Hepatocyte (in vitro differentiated cells): ENCODE data around the gene PLEKHM3. TPM values are rescaled to one million over a fixed set of nuclear protein-coding genes. Genes with fewer than 3 reads are reported as not detected.
A peak's percentile ranks its signal among the peaks of the same experiment; 100 is the strongest.

ENCODE experiments used
- DNase-seq: peaks from one replicate; pipeline ENCODE4 v3.0.0-alpha.2; 2016; ENCODE audit warnings: low spot score
- H2AFZ ChIP-seq: fragments of 200-600 bp; sonication (generic); 2 replicates; pipeline ENCODE4 v1.6.0; 2016; ENCODE audit warnings: antibody characterized with exemption, mild to moderate bottlenecking
- H3K27ac ChIP-seq: fragments of 200-600 bp; sonication (generic); 2 replicates; pipeline ENCODE4 v1.5.1; 2016; ENCODE audit warnings: mild to moderate bottlenecking
- H3K27me3 ChIP-seq: fragments of 200-600 bp; sonication (generic); 2 replicates; pipeline ENCODE4 v1.6.1; 2016
- H3K36me3 ChIP-seq: fragments of 200-600 bp; sonication (generic); replicated peaks from 2 replicates; pipeline ENCODE4 v1.5.1; 2016; ENCODE audit warnings: low read depth; ENCODE audit not compliant: insufficient read depth
- H3K4me1 ChIP-seq: fragments of 200-600 bp; sonication (generic); 2 replicates; pipeline ENCODE4 v1.5.1; 2016; ENCODE audit warnings: mild to moderate bottlenecking, moderate library complexity; ENCODE audit not compliant: insufficient read depth
- H3K4me2 ChIP-seq: fragments of 200-600 bp; sonication (generic); 2 replicates; pipeline ENCODE4 v1.6.0; 2016
- H3K4me3 ChIP-seq: fragments of 200-600 bp; sonication (generic); 2 replicates; pipeline ENCODE4 v1.5.1; 2016; ENCODE audit warnings: mild to moderate bottlenecking
- H3K79me2 ChIP-seq: fragments of 200-600 bp; sonication (generic); 2 replicates; pipeline ENCODE4 v1.6.0; 2017; ENCODE audit warnings: mild to moderate bottlenecking
- H3K9me2 ChIP-seq: fragments of 200-600 bp; sonication (generic); replicated peaks from 2 replicates; pipeline ENCODE4 v1.6.0; 2017; ENCODE audit warnings: mild to moderate bottlenecking; ENCODE audit not compliant: insufficient read depth
- H3K9me3 ChIP-seq: fragments of 200-600 bp; sonication (generic); 2 replicates; pipeline ENCODE4 v1.5.1; 2016; ENCODE audit warnings: low read depth, mild to moderate bottlenecking
- H4K20me1 ChIP-seq: fragments of 200-600 bp; sonication (generic); 2 replicates; pipeline ENCODE4 v1.6.0; 2016; ENCODE audit warnings: mild to moderate bottlenecking; ENCODE audit not compliant: insufficient read depth, poor library complexity, severe bottlenecking
- EZH2 ChIP-seq: fragments of 200-600 bp; sonication (generic); IDR thresholded peaks from 2 replicates; pipeline ENCODE4 v1.6.1; 2016; ENCODE audit warnings: antibody characterized with exemption, mild to moderate bottlenecking, borderline replicate concordance
- EZH2phosphoT487 ChIP-seq: fragments of 200-600 bp; sonication (generic); IDR thresholded peaks from one replicate; pipeline ENCODE4 v1.6.1; 2018; ENCODE audit warnings: antibody characterized with exemption, mild to moderate bottlenecking, low read depth, moderate library complexity; ENCODE audit not compliant: unreplicated experiment, severe bottlenecking
- WGBS: methylation state at CpG from one replicate; pipeline ENCODE4 v1.1.6; 2016; ENCODE audit warnings: low lambda C conversion rate; ENCODE audit errors: missing lambda C conversion rate; 5-methylcytosine and 5-hydroxymethylcytosine counted together
- polyA plus RNA-seq: library from polyadenylated mRNA; unstranded; fragments of >200 nt; fragmentation: Nextera tagmentation; extraction: Ambion mirVana; gene quantifications from 2 replicates; pipeline ENCODE4 v1.2.1, GENCODE V29; 2016
- total RNA-seq: library from RNA; depleted of rRNA; stranded (reverse); fragments of >200 nt; gene quantifications from 2 replicates; pipeline ENCODE4 v1.2.3, GENCODE V29; 2014
- TF ChIP-seq, protein P1 (sequence below): fragments of 200-600 bp; sonication (generic); IDR thresholded peaks from 2 replicates; pipeline ENCODE4 v1.5.1; 2016; ENCODE audit warnings: antibody characterized with exemption, mild to moderate bottlenecking; ENCODE audit not compliant: poor library complexity

PLEKHM3 gene
- total and polyA plus RNA-seq, 2 experiments from 2014 or later = 4.2 to 11.1 TPM

DNA sequence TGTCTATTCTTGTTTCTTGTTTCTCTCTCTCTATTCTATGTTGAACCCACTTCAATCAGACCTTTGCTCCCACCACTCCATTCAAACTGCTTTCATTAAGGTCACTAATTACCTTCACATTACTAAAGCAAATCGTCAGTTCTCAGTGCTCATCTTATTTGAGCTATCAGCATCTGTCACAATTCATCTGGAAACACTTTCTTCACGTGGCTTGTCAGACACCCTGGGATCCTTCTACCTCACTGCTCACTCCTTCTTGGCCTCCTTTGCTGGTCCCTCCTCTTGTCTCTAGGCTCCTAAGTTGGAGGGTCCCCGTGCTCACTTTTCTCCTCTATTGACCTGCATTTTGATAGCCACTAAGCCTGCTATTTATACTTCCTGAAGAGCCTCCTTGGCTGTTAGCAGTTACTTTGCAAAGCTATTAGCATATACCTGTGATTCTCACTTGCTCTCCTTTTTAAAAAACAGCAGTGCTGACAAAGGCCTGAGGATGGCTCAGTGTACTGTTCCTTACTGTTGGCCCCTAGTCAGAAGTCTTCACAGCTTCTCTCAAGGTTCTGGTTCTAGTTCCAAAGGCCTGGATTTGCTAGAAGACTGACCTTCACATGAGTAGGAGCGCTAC, 80.2 kb downstream of the PLEKHM3 start:
- no peak overlapping the region for H3K4me2 ChIP-seq
- 54% methylated on average over 4 of the region's 4 CpGs for WGBS

GRCh38 chr2:207944334-207944733, 81.0 kb downstream of the PLEKHM3 start:
- H3K9me2 ChIP-seq = no peaks in the 10 kb centered on the region
- no peak overlapping the region for H3K4me3 ChIP-seq
- no peak overlapping the region for H3K27ac ChIP-seq
- 91% methylated on average over 6 of the region's 6 CpGs for WGBS
- DNase-seq = no peak
- peaks cover 5% of the 10 kb centered on the region for H3K4me1 ChIP-seq
- H3K4me2 ChIP-seq = no peak overlapping the region
- no peaks in the 10 kb centered on the region for H4K20me1 ChIP-seq
- H3K36me3 ChIP-seq = no peaks in the 10 kb centered on the region
- H3K79me2 ChIP-seq = no peaks in the 10 kb centered on the region
- no peaks in the 10 kb centered on the region for H3K27me3 ChIP-seq
- no peaks in the 10 kb centered on the region for H3K9me3 ChIP-seq
- H2AFZ ChIP-seq = no peak overlapping the region
- TF ChIP-seq, protein P1, sequence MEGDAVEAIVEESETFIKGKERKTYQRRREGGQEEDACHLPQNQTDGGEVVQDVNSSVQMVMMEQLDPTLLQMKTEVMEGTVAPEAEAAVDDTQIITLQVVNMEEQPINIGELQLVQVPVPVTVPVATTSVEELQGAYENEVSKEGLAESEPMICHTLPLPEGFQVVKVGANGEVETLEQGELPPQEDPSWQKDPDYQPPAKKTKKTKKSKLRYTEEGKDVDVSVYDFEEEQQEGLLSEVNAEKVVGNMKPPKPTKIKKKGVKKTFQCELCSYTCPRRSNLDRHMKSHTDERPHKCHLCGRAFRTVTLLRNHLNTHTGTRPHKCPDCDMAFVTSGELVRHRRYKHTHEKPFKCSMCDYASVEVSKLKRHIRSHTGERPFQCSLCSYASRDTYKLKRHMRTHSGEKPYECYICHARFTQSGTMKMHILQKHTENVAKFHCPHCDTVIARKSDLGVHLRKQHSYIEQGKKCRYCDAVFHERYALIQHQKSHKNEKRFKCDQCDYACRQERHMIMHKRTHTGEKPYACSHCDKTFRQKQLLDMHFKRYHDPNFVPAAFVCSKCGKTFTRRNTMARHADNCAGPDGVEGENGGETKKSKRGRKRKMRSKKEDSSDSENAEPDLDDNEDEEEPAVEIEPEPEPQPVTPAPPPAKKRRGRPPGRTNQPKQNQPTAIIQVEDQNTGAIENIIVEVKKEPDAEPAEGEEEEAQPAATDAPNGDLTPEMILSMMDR = no peak
- TF ChIP-seq EZH2phosphoT487 (no peak), EZH2 (no peak)

More for the DNA sequence above, 80.2 kb downstream of the PLEKHM3 start:
- H3K27me3 ChIP-seq = no peaks in the 10 kb centered on the region
- H3K9me2 ChIP-seq = no peaks in the 10 kb centered on the region
- H3K9me3 ChIP-seq = no peaks in the 10 kb centered on the region
- H4K20me1 ChIP-seq = no peaks in the 10 kb centered on the region
- no peaks in the 10 kb centered on the region for H3K36me3 ChIP-seq
- no peak overlapping the region for H3K4me3 ChIP-seq
- TF ChIP-seq, protein P1 = no peak
- TF ChIP-seq EZH2 (no peak), EZH2phosphoT487 (no peak)
- no peak for DNase-seq
- no peak overlapping the region for H3K27ac ChIP-seq
- no peaks in the 10 kb centered on the region for H3K4me1 ChIP-seq
- H3K79me2 ChIP-seq = no peaks in the 10 kb centered on the region
- H2AFZ ChIP-seq = no peak overlapping the region

GRCh38 chr2:207939342-207940108, 85.8 kb downstream of the PLEKHM3 start:
- Histone ChIP-seq H3K79me2 (no peaks in the 10 kb centered on the region), H3K4me2 (peak overlapping the region; percentile 25), H3K4me3 (no peak overlapping the region), H3K9me2 (no peaks in the 10 kb centered on the region), H4K20me1 (no peaks in the 10 kb centered on the region), H3K27me3 (no peaks in the 10 kb centered on the region), H2AFZ (no peak overlapping the region), H3K4me1 (peaks cover 18% of the 10 kb centered on the region), H3K36me3 (no peaks in the 10 kb centered on the region), H3K9me3 (no peaks in the 10 kb centered on the region), H3K27ac (peak overlapping the region; percentile 70)
- 75% methylated on average over 8 of the region's 8 CpGs for WGBS
- TF ChIP-seq EZH2 = no peak
- TF ChIP-seq, protein P1 = no peak
- TF ChIP-seq EZH2phosphoT487 = no peak
- DNase-seq = peak; percentile 17
